Gastrocnemius medialis (tissue), 4 donors: Measurements from ENCODE around the gene CLHC1. TPM values are rescaled to one million over a fixed set of nuclear protein-coding genes. Genes with fewer than 3 reads are reported as not detected.

Source experiments
- ATAC-seq, 2 donors: fragments of 150-250 bp; one replicate each; pipeline ENCODE4 v1.9.1; 2016
- DNase-seq, 2 donors: peaks; one replicate each; pipeline ENCODE4 v3.0.0-alpha.2; 2019
- H3K27ac ChIP-seq, 4 donors: fragments of 200-600 bp; sonication (generic); 1 replicate in 1 of 4; 2 replicates in 3 of 4; pipeline ENCODE4 v1.5.1; 2016 to 2018; ENCODE audit warnings: mild to moderate bottlenecking in 2 of 4, moderate library complexity in 1 of 4
- H3K27me3 ChIP-seq, 3 donors: fragments of 200-600 bp; sonication (generic) in 2 of 3; 1 replicate in 1 of 3; 2 replicates in 2 of 3; pipeline versions ENCODE4 v1.5.1 to v1.6.0; 2016 to 2019; ENCODE audit warnings: mild to moderate bottlenecking in 1 of 3, moderate library complexity in 1 of 3
- H3K36me3 ChIP-seq, 2 donors: fragments of 200-600 bp; sonication (generic) in 1 of 2; one replicate each; pipeline ENCODE4 v1.5.1; 2017 to 2018
- H3K4me1 ChIP-seq, 2 donors: fragments of 200-600 bp; sonication (generic) in 1 of 2; one replicate each; pipeline ENCODE4 v1.5.1; 2016 to 2017; ENCODE audit warnings: mild to moderate bottlenecking in 2 of 2
- H3K4me3 ChIP-seq, 4 donors: fragments of 200-600 bp; sonication (generic) in 3 of 4; 1 replicate in 1 of 4; 2 replicates in 3 of 4; pipeline ENCODE4 v1.5.1; 2016 to 2019; ENCODE audit warnings: mild to moderate bottlenecking in 2 of 4
- H3K9me3 ChIP-seq, 3 donors: fragments of 200-600 bp; sonication (generic) in 2 of 3; 1 replicate in 1 of 3; 2 replicates in 2 of 3; pipeline ENCODE4 v1.5.1; 2016 to 2019
- CTCF ChIP-seq, 5 experiments: fragments of 450-650 bp in 3 of 5; fragments of 200-600 bp in 2 of 5; sonication (generic) in 2 of 5; IDR thresholded peaks in 4 of 5; conservative IDR thresholded peaks in 1 of 5; 1 replicate in 4 of 5; 2 replicates in 1 of 5; pipeline ENCODE4 v1.5.1; 2016 to 2019; ENCODE audit warnings: antibody characterized with exemption in 5 of 5, mild to moderate bottlenecking in 3 of 5, moderate library complexity in 3 of 5
- POLR2A ChIP-seq, 2 donors: fragments of 450-650 bp; IDR thresholded peaks; one replicate each; pipeline ENCODE4 v1.6.1; 2017; ENCODE audit warnings: antibody characterized with exemption in 2 of 2, mild to moderate bottlenecking in 2 of 2, moderate library complexity in 2 of 2
- in situ Hi-C, 4 donors: fragments of 200-750 bp; cut with MboI; loops; one replicate each; pipeline versions ENCODE4 v1.15.0 to v1.8.0; 2017; ENCODE audit warnings: low sequenced_read_pairs in 4 of 4
- intact Hi-C: fragments of 100-400 bp; cut with DNase I; formaldehyde crosslinking; loops from one replicate; pipeline ENCODE4 v1.15.1; 2023; ENCODE audit warnings: low total_unique reads
- total RNA-seq, 4 donors: library from RNA; depleted of rRNA; stranded (reverse); fragments of >200 nt; gene quantifications; one replicate each; pipeline versions ENCODE4 v1.1.0 to v1.2.3, GENCODE V29; 2016

The CLHC1 gene
- total RNA-seq, 4 donors from 2014 or later, result 0.46 to 4.9 (median 0.85) TPM; not detected in 1

- in situ Hi-C loops, result loop anchor here in 1 of 4 donors (25.0 kb wide), 1 partner anchor 271 kb away; no protein-coding TSS in a partner anchor
- H3K36me3 ChIP-seq, result no peaks in the 10 kb centered on the region
- no peaks in the 10 kb centered on the region for H3K9me3 ChIP-seq
- intact Hi-C loops, result loop anchor here (5.0 kb wide), 1 partner anchor 46 kb away; no protein-coding TSS in a partner anchor
- H3K4me1 ChIP-seq, result peaks cover 21 to 43% of the 10 kb centered on the region in 2 donors
- H3K4me3 ChIP-seq, result no peak overlapping the region
- no peak for DNase-seq
- no peak for ATAC-seq
- H3K27me3 ChIP-seq, result no peaks in the 10 kb centered on the region
- peak overlapping the region in 3 of 4 donors; percentile 40 to 61 (median 53) for H3K27ac ChIP-seq
- TF ChIP-seq CTCF (IDR thresholded peaks at IDR 0.05 in 4 of 5, conservative IDR thresholded peaks at IDR 0.05 in 1 of 5) (no peak), POLR2A (IDR thresholded peaks at IDR 0.05) (no peak)
These were observed 73.8 kb downstream of the CLHC1 start for GRCh38 chr2:55158111-55158814.

DNA sequence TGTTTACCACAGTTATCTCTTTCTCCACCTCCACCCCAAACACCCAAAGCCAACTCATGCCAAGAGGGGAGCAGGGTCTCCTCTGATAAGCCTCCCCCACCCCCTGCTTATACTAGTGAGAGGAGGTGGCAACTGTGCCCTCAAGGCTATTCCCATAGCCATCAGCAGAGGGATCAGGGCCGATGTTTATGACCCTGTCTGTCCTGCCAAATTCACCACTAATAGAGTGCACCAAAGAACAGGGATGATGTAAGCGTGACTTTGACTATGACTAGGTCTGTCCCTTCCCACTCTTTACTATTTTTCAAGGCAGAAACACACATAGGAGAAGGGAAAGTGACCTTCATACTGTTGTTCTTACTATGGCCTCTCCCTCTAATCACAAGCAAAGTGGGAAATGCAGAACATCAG, 74.6 kb downstream of the CLHC1 start:
- ATAC-seq, result peak; percentile 53 to 72
- Histone ChIP-seq H3K9me3 (no peaks in the 10 kb centered on the region), H3K27me3 (no peaks in the 10 kb centered on the region), H3K36me3 (no peaks in the 10 kb centered on the region), H3K4me3 (no peak overlapping the region), H3K27ac (peak overlapping the region in 2 of 4 donors; percentile 40 to 53), H3K4me1 (peaks cover 21 to 43% of the 10 kb centered on the region in 2 donors)
- in situ Hi-C loops, result loop anchor here in 1 of 4 donors (25.0 kb wide), 1 partner anchor 270 kb away; no protein-coding TSS in a partner anchor
- TF ChIP-seq CTCF (IDR thresholded peaks at IDR 0.05 in 4 of 5, conservative IDR thresholded peaks at IDR 0.05 in 1 of 5) (no peak), POLR2A (IDR thresholded peaks at IDR 0.05) (no peak)
- intact Hi-C loops, result loop anchor here (5.0 kb wide), 1 partner anchor 45 kb away; no protein-coding TSS in a partner anchor
- no peak for DNase-seq

- Histone ChIP-seq H3K27me3 (no peaks in the 10 kb centered on the region), H3K9me3 (no peaks in the 10 kb centered on the region), H3K4me3 (no peak overlapping the region), H3K4me1 (peaks cover 21 to 46% of the 10 kb centered on the region in 2 donors), H3K36me3 (no peaks in the 10 kb centered on the region), H3K27ac (no peak overlapping the region)
- in situ Hi-C loops (loop anchor here in 1 of 4 donors (25.0 kb wide), 1 partner anchor 270 kb away; no protein-coding TSS in a partner anchor), intact Hi-C loops (loop anchor here (5.0 kb wide), 1 partner anchor 45 kb away; no protein-coding TSS in a partner anchor)
- no peak for DNase-seq
- no peak for TF ChIP-seq POLR2A (IDR thresholded peaks at IDR 0.05)
- no peak for TF ChIP-seq CTCF (IDR thresholded peaks at IDR 0.05 in 4 of 5, conservative IDR thresholded peaks at IDR 0.05 in 1 of 5)
- ATAC-seq, result no peak
These were observed 75.1 kb downstream of the CLHC1 start for GRCh38 chr2:55156984-55157383.

GRCh38 chr2:55156326-55156725, 75.8 kb downstream of the CLHC1 start:
- Histone ChIP-seq H3K36me3 (no peaks in the 10 kb centered on the region), H3K4me3 (no peak overlapping the region), H3K27ac (no peak overlapping the region), H3K27me3 (no peaks in the 10 kb centered on the region), H3K4me1 (peaks cover 21 to 46% of the 10 kb centered on the region in 2 donors), H3K9me3 (no peaks in the 10 kb centered on the region)
- TF ChIP-seq CTCF (IDR thresholded peaks at IDR 0.05 in 4 of 5, conservative IDR thresholded peaks at IDR 0.05 in 1 of 5) (no peak), POLR2A (IDR thresholded peaks at IDR 0.05) (no peak)
- in situ Hi-C loops (loop anchor here in 1 of 4 donors (25.0 kb wide), 1 partner anchor 269 kb away; no protein-coding TSS in a partner anchor), intact Hi-C loops (loop anchor here (5.0 kb wide), 1 partner anchor 44 kb away; no protein-coding TSS in a partner anchor)
- DNase-seq (no peak), ATAC-seq (no peak)
